GM19395 (cell line): ENCODE measurements around the gene ZSCAN5A.
"Not testable (repeated sequence)": the region's sequence is repeated elsewhere in the genome, so short reads cannot be mapped to it uniquely, and the experiment has no call there.

Experiments used
- ATAC-seq: cut with Tn5 transposase; IDR thresholded peaks from one replicate; pipeline ENCODE4 v1.9.1; 2021; ENCODE audit warnings: mild to moderate bottlenecking, moderate library complexity; ENCODE audit not compliant: unreplicated experiment

ZSCAN5A gene

GRCh38 chr19:56217039-56217949 is 97.3 kb downstream of the ZSCAN5A start:
- no peak for ATAC-seq

GRCh38 chr19:56211718-56212117 is 102.9 kb downstream of the ZSCAN5A start:
- no peak for ATAC-seq

GRCh38 chr19:56210036-56210435 is 104.6 kb downstream of the ZSCAN5A start:
- not testable (repeated sequence) for ATAC-seq

GRCh38 chr19:56209091-56209490 is 105.5 kb downstream of the ZSCAN5A start:
- no peak for ATAC-seq

DNA sequence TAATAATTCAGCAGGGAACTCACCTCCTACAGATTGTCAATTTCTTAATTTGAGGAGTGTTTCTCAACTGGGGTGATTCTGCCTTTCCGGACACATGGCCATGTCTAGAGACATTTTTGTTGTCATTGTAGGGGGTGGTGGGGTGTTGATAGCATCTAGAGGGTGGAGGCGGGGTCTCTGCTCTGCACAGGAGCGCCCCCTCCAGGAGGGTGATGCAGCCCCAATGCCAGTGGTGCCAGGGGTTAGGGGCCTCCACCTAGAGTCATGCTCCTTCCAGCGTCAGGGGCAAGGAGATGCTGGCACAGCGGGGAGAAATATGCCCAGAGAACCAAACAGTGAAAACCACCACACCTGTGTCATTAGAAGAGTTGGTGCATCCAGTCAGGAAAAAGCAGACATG is 107.1 kb downstream of the ZSCAN5A start:
- ATAC-seq = not testable (repeated sequence)

DNA sequence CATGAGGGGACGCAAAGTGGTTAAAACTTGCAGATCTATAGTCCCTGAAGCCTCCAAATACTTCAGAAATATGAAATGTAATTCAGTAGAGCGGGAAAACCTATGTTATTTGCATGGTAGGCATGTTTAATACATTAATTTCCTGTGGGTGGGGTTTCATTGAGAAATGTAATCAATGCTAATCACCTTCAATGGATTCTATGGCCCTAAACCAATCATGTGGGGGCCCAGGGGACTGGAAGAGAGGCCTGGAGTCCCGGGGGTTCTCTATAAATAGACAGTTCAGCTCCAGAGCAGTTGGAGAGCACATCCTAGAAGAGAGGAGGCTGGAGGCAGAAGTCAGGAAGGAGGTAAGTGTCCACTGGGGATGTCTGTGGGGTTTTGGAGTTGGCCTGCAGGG is 112.7 kb downstream of the ZSCAN5A start, which contains the start of gene ZSCAN5C:
Gene ZSCAN5C, plus strand, starts transcription at position 301 of the 400 bp plus-strand sequence. CDS start 3,641 bp downstream, outside the sequence.
- ATAC-seq = no peak

DNA sequence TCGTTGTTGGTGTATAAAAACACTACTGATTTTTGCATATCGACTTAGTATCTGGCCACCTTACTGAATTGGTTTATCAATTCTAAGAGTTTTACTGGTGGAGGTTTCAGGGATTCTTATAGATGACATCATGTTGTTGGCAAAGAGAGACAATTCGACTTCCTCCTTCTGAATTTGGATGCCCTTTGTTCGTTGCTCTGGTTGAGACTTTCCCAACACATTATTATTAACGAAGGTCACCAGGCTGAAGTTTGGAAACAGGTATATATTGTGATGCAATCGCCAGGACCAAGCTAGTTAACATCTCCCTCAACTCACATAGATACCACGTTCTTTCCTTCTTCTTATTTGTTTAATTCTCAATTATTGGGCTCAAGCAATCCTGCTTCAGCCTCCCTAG is 115.0 kb downstream of the ZSCAN5A start:
- no peak for ATAC-seq

- not testable (repeated sequence) for ATAC-seq
Measured at GRCh38 chr19:56197646-56198045, 117.0 kb downstream of the ZSCAN5A start, which contains the start of gene ZSCAN5B. TSS of gene ZSCAN5B (minus strand) at chr19:56197783. CDS start at chr19:56193052, 4,731 bp downstream.

DNA sequence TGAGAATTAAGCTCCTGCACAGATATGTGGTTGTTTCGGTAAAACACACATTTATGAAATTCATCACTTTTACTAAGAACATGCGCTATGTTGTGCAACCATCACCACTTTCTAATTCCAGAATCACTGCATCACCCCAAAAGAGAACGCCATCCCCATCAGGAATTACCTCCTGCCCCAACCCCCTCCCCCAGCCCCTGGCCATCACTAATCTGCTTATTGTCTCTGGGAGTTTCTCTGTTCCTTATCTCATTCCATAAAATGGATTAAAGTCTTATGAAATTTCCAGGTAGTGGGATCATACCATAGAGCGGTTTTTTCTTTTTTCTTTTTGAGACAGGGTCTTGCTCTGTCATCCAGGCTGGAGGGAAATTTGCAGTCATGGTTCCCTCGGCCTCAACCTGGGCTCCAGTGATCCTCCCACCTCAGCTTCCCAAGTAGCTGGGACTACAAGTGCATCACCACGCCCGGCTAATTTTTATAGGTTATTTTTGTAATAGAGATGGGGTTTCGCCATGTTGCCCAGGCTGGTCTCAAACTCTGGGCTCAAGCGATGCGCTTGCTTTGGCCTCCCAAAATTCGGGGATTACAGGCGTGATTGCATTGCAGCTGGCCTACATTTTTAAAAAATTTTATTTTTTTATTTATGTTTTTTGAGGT is 120.5 kb downstream of the ZSCAN5A start:
- ATAC-seq = no peak

DNA sequence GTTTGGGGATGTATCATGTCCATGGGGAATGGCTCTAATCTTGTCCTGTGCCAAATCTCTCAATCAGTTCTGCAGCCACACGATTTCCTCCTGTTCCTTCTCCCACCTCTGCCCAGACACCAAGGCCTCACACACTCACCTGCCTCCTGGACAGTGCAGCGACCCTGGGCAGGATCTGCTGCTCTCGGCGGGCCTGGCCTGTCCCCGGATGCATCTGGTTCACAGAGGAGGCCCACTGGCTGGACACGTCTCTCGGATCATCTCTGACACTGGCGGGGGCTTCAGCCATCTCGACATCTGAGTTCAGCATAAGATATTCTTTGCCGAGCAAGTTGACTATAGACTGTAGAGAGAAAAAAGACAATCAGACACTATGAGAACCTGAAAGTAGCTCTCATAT is 122.9 kb downstream of the ZSCAN5A start:
- no peak for ATAC-seq

GRCh38 chr19:56191115-56191514 is 123.5 kb downstream of the ZSCAN5A start:
- ATAC-seq = no peak

- no peak for ATAC-seq
Measured at GRCh38 chr19:56189785-56190184, 124.9 kb downstream of the ZSCAN5A start.

DNA sequence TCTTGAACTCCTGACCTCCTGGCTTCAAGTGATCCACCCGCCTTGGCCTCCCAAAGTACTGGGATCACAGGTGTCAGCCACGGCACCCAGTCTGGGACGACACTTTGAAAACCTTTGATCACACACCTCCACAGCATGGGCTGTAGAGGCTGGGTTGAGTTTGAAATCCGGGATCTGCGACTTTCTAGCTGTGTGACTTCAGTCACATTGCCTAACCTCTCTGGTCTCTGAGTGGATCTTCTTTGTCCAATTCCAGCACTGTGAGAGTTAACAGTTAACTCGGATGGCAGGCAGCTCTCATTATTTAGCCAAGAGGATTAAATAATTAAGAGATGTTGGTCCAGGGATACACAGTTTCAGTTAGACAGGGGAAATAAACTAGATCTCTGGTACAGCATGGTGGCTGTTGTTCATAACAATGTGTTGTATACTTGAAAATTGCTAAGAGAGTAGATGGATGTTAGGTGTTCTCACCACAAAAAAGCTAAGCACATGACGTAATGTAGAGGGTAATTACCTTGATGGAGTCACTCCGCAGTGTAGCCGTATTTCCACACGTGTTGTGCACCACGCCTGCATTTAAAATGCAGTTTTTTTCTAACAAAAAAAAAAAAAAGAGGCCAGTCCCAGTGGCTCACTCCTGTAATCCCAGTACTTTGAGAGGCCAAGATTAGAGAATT is 136.9 kb downstream of the ZSCAN5A start:
- no peak for ATAC-seq

- no peak for ATAC-seq
Measured at GRCh38 chr19:56176881-56177280, 137.8 kb downstream of the ZSCAN5A start.

DNA sequence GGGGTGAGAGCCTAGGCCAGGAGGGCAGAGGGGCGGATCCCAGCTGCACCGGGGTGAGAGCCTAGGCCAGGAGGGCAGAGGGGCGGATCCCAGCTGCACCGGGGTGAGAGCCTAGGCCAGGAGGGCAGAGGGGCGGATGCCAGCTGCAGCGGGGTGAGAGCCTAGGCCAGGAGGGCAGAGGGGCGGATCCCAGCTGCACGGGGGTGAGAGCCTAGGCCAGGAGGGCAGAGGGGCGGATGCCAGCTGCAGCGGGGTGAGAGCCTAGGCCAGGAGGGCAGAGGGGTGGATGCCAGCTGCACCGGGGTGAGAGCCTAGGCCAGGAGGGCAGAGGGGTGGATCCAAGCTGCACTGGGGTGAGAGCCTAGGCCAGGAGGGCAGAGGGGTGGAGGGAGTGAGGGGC is 138.3 kb downstream of the ZSCAN5A start:
- not testable (repeated sequence) for ATAC-seq

DNA sequence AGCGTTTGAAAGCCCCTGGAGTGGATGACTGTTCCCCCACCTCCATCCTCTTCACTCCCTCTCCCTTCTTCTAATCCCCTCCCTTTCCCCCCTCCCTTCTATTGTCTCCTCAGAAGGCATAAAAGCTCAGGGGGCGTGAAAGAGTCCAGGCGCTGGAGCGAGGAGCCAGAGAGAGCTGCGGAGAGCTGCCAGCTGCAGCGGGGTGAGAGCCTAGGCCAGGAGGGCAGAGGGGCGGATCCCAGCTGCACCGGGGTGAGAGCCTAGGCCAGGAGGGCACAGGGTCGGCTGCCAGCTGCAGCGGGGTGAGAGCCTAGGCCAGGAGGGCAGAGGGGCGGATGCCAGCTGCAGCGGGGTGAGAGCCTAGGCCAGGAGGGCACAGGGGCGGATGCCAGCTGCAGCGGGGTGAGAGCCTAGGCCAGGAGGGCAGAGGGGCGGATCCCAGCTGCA is 138.8 kb downstream of the ZSCAN5A start, which contains the start of gene GALP:
Gene GALP, plus strand, starts transcription at position 148 of the 447 bp plus-strand sequence. CDS start 1,101 bp downstream, outside the sequence.
- not testable (repeated sequence) for ATAC-seq

GRCh38 chr19:56174550-56174949 is 140.1 kb downstream of the ZSCAN5A start:
- ATAC-seq = no peak

DNA sequence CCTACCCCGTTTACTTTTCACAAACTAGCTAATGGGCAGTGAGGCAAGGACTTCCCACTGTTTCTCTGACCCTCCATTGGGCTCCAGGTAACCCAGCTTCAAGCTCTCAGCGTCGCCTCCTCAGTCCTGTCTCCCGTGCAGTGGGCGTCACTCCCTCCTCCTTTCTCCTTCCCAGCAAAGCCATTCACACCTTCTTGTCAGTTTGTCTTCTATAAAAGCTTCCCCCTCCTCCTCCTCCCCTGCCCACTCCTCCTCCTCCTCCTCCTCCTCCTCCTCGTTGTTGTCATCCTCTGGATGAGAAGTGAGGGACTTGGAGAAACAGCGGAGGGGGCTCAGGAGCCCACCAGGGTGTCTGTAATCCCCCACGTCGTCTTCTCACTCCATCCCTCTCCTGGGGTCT is 140.6 kb downstream of the ZSCAN5A start:
- no peak for ATAC-seq
